ENCODE measurements around the gene IQGAP2.
A peak's percentile ranks its signal among the peaks of the same experiment; 100 is the strongest.
"Not testable (repeated sequence)": the region's sequence is repeated elsewhere in the genome, so short reads cannot be mapped to it uniquely, and the experiment has no call there.

The IQGAP2 gene

DNA sequence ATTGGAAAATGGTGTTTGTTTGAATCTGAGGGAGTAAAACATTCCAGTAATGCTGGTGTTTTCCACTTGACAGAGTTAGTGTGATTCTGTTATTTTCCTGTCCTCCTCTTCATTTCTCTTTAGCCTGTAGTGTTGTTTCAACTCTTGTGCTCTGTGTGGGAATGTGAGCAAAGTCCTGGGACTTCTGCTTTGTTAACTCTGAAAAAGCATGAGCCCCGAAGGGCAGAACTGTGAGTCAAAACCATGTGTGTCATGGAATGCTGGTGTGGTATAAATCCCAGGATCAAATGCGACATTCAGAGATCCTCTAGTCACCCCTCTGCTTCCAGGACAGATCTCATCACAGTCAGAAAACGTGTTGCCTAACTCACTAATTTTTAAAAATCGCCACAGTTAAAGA, 321.8 kb downstream of the IQGAP2 start:
- DNase-seq: no peak

DNA sequence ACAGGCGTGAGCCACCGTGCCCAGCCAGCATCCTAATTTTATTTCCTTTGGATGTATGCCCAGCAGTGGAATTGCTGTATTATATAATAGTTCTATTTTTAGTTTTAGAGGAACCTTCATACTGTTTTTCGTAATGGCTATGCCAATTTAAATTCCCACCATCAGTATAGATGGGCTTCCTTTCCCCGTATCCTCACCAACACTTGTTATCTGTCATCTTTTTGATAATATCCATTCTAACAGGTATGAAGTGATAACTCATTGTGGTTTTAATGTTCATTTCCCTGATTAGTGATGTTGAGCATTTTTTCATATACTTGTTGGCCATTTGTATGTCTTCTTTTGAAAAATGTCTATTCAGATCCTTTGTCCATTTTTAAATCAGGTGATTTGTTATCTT, 325.9 kb downstream of the IQGAP2 start:
- DNase-seq: no peak

DNA sequence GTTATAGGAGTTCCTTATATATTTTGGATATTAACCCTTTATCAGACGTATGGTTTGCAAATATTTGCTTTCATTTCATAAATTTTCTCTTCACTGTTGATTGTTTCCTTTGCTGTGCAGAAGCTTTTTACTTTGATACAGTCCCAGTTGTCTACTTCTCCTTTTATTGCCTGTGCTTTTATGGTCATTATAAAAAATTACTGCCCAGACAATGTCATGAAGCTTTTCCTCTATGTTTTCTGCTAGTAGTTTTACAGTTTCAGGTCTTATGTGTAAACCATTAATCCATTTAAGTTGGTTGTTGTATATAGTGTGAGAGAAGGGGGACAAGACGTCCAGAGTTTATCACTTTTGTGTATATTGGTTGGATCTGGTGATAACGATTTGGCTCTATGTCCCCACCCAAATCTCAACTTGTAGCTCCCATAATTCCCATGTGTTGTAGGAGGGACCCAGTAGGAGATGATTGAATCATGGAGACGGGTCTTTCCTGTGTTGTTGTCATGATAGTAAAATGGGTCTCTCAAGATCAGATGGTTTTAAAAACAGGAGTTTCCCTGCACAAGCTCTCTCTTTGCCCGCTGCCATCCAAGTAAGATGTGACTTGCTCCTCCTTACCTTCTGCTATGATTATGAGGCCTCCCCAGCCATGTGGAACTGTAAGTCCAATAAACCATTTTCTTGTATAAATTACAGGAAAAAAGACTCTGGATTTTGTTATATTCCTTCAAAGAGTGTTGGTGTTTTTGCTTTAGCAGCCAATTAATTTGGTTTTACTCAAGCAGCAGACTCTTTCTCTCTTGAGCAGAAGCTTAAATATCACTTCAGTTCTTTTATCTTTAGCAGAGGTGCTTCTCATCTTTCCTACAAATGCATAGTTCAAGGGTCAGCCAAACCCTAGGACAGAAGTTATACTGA, 326.5 kb downstream of the IQGAP2 start:
- DNase-seq: no peak

DNA sequence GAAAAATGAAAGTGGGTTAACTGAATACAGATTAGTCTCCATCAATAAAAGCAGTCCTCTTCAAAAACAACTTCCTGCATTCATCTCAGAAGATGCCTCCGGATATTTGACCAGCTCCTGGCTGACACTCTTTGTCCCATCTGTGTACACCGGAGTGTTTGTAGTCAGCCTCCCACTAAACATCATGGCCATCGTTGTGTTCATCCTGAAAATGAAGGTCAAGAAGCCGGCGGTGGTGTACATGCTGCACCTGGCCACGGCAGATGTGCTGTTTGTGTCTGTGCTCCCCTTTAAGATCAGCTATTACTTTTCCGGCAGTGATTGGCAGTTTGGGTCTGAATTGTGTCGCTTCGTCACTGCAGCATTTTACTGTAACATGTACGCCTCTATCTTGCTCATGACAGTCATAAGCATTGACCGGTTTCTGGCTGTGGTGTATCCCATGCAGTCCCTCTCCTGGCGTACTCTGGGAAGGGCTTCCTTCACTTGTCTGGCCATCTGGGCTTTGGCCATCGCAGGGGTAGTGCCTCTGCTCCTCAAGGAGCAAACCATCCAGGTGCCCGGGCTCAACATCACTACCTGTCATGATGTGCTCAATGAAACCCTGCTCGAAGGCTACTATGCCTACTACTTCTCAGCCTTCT, 329.4 kb downstream of the IQGAP2 start:
- DNase-seq: peak in 1 of 2 donors; percentile 39

DNA sequence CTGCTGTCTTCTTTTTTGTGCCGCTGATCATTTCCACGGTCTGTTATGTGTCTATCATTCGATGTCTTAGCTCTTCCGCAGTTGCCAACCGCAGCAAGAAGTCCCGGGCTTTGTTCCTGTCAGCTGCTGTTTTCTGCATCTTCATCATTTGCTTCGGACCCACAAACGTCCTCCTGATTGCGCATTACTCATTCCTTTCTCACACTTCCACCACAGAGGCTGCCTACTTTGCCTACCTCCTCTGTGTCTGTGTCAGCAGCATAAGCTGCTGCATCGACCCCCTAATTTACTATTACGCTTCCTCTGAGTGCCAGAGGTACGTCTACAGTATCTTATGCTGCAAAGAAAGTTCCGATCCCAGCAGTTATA, 329.9 kb downstream of the IQGAP2 start:
- peak; percentile 59 to 77 for DNase-seq

DNA sequence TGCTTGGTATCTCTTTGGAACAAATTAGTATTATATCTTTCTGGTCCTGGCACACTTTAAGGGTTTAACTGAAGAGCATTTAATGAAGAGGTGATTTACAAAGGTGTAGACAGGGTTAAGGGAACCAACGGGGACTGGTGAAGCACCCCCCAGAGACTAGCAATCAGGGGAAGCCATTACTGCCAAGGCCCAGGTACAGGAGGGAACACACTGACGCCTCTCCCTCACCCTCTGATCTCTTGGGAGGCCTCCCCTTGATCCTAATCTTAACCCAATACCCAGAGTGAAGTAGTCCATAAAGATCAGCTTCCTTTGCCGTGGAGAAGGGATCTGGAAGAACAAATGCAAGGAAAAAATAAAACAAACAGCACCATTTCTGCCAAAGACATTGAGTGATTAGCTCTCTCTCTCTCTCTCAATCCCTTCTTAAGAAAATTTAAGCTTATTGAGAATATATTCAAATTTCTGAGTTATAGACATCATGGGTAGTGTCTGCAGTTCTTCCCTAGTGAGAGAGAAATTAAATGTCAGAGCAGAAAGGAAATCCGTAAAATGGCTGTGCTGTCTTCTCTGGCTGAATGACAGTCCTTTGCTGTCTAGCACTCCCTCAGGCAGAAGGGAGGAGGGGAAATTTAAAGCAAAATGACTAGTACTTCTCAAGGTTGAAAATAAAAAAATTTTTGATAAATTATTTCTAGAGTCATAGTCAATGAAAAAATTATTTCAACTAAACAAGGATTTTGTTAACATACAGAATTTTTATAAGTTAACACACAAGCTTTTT, 332.9 kb downstream of the IQGAP2 start:
- DNase-seq: peak in 1 of 2 donors; percentile 22

DNA sequence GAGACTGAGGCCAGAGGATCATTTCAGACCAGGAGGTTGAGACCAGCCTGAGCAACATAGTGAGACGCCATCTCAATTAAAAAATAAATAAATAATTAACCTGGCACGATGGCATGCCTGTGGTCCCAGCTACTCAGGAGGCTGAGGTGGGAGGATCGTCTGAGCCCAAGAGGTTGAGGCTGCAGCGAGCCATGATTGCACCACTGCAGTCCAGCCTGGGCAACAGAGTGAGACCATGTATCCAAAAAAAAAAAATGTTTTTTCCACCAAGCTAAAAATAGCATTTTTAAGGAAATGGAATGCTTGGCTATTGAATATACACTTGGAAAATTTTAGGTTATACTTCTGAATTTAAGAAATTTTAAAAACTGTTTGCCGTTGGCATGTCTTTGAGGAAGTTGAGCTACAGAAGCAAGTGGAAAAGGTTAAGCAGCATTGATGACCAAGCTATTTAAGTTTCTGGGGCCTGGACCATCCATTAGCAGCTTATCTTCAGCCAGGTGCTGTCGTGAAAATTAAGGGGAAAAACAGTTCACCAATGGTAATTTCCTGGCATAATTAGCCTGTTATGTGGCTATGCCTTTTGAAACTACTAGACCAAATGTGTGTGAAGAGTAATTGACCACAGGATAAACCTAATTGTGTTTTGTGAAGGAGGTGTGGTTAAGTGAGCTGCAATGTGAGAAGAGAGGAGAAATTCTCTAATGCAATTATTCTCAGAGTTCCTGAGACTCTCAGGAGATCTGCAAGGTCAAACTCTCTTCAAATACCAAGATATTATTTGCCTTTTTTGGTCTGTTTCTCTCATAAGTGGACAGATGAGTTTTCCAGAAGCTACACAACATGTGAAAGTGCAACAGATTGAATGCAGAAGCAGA, 333.8 kb downstream of the IQGAP2 start:
- DNase-seq: peak in 1 of 2 donors; percentile 51

DNA sequence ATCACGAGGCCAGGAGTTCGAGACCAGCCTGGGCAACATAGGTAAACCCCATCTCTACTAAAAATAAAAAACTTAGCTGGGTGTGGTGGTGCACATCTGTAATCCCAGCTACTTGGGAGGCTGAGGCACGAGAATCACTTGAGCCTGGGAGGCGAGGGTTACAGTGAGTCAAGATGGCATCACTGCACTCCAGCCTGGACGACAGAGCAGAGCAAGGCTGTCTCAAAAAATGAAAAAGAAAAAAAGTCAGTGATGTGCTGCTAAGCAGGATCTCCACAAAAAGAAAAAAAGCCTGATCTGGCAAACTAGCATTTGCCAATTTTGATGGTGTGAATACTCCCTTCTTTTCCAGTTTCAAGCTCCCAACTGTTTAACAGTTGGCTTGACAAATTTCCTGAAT, 334.8 kb downstream of the IQGAP2 start:
- DNase-seq: no peak

DNA sequence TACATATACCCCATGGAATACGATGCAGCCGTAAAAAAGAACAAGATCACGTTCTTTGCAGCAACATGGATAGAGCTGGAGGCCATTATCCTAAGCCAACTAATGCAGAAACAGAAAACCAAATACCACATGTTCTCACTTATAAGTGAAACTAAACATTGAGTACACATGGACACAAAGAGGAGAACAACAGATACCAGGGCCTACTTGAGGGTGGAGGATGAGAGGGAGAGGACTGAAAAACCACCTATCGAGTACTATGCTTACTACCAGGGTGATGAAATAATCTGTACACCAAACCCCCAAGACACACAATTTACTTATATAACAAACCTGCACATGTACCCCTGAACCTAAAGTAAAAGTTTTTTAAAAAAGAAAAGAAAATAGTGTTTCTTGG, 338.4 kb downstream of the IQGAP2 start:
- DNase-seq: not testable (repeated sequence)

DNA sequence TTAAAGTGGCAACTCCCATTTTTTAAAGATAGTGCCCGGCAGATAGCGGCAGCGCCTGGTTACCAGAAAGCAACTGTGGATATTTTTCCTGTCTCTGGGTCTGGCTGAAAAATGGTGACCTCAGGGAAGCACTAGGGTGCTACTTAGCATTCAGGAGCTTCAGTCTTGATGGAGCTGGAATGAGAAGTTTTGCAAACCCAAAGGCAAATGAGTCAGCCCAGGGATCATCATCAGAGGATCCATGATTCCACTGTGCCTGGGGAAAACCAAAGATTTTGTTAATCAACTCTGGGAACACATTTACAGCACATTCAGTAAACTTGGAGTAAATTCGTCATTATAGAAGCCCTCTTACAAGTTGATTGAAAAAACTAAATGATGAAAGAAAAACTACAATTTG, 339.5 kb downstream of the IQGAP2 start:
- no peak for DNase-seq

DNA sequence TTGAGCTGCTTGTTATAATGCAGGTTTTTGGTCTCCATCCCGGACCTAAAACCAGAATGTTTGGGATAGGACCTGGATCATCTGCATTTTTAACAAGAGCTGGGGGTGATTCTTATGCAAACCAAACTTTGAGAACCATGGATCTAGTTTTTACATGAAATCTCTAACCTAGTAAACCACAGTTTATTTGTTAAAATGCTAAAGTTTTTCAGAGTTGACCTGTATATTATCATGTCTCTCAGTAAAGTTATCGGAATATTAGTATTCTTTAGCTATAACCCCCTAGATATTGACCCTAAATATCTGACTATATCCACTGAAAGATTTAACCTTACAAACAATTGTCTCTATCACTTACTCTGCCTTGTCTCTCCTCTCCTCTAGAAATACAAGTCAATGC, 341.5 kb downstream of the IQGAP2 start:
- no peak for DNase-seq

DNA sequence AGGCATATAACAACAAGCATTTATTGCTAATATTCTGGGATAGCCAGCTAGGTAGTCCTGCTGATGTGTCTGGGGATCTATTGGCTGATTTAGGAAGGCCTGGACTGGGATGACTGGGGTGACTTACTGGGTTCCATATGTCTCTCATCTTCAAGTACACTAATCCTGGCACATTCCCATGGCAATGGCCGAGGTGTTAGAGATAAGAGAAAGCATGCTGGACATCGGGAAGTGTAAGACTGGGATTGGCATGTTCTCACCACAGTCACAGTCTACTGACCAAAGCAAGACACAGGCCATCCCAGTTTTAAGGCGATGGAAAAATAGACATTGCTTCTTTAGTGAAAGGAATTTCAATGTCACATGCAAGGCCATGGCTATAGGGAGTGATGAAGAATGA, 342.6 kb downstream of the IQGAP2 start:
- no peak for DNase-seq

DNA sequence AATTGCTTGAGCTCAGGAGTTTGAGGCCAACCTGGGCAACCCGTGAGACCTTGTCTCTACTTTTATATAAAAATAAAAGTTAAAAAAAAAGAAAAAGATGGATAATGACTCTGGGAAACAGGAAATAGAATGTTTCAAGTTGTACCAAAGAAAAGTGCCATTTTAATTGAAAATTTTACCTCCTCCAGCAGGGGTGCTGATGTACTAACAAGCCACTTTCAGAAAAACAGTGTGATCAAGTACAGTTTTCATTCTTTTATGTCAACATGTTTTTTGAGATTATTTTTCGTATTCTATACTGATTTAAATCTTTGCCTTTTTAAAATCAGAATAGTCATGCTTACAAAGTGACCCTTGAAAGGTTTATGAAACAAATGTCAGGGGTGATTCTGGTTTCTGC, 343.6 kb downstream of the IQGAP2 start:
- no peak for DNase-seq

DNA sequence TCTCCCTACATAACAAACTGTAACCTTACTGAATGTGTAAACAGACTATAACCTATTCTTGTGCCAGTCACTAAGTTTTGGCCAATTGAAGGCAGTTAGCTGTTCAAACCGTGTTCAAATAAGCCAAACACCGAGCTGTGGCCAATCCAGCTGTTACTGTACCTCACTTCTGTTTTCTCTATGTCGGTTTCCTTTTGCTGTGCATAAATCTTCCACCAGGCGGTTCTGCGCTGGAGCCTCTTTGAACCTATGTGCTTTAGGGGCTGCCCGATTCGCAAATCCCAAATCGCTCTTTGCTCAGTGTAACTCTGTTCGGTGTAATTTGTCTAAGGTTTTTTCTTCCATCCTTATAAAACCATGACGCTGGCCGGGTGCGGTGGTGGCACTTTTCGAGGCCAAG, 344.6 kb downstream of the IQGAP2 start:
- no peak for DNase-seq

DNA sequence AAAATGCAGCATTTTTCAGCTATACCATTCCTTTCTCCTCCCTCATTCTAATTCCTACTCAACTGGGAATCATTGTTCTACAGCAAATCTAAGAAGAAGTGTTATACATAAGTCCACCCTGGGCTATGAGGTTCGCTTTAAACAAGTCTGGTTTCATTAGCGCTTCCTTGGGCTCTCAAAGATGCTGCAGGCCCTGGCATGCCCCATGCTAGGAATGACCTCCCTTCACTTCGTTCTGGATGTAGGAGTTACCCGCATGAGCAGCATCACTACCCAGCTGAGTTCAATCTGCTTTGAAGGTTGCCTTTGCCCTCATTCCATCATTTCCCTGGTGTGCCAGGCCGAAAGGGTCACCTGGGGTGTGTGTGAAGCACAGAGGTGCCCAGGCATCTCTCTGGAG, 348.2 kb downstream of the IQGAP2 start:
- no peak for DNase-seq

DNA sequence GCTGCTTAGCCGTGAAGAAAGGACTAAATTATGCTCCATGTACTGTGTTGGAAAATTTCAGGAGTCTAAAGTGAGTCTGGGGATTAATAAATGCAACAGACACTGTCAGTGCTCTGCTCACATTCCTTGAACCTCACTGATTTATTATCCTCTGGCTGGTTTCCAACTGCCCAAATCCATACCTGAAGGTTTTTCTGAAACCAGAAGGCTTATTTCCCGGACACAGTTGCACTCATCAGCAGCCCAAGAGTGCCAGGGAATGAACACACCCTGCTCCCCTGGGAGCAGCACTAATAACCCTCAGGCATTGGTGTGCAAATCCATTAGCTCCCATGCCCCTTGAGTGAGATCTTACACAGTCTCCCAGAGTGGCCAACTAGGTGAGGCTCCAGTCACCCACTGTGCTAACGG, 351.6 kb downstream of the IQGAP2 start:
- DNase-seq: no peak

DNA sequence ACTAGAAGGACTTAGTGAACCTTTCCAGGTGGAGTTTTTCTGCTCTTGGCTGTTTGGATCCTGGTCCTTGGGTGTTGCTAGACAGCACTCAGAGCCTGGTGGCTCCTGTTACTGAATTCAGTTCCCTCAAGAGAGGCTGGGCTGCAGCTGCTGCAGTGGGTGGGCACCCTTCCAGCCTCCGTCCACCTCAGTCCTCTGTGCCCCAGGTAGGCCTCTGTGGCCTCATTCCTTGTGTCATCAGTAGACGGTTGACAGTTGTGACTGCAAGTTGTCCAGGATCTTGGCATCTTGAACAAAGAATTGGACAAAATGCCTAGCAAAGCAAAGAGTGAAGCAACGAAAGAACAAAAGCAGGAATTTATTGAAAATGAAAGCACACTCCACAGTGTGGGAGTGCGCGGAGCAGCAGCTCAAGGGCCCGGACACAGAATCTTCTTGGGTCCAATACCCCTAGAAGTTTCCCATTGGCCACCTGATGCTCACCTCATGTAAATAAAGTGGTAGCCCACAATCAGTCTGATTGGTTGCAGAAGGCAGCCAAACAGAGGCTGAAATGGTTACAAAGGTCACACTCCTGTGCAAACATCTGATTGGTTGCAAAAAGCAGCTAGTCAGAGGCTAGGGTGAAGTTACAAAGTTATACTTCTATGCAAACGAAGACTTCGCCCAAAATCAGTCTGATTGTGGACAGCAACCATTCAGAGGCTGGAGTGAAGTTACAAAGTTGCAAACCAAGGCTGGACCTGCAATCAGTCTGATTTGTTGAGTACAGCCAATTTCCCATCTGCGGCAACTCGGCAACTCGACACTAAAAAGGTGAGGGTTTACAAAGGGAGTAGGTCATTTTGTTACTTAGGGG, 352.9 kb downstream of the IQGAP2 start:
- no peak for DNase-seq

DNA sequence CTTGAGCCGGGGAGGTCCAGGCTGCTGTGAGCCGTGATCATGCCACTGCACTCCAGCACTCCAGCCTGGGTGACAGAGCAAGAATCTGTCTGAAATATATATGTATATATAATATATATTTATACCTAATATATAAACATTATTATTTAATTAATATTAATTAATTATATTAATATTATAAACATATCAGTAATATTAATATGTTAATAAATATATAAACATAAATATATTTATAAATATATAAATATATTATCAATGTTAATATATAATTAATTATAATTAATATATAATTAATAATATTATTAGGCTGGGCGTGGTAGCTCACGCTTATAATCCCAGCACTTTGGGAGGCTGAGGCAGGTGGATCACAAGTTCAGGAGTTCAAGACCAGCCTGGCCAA, 354.0 kb downstream of the IQGAP2 start:
- DNase-seq: no peak
